ENCODE results near the gene TRIM25.

TRIM25 gene

GRCh38 chr17:56937687-56938086, 23.8 kb upstream of the TRIM25 start:
- Histone ChIP-seq H3K9me3 (ENCODE audit: control insufficient read depth in 1 of 2, low read length in 2 of 2) (no peaks in the 10 kb centered on the region), H3K4me1 (ENCODE audit: control insufficient read depth in 1 of 2, insufficient read depth in 2 of 2, low read length in 2 of 2) (no peaks in the 10 kb centered on the region), H3K27ac (ENCODE audit: low read length) (no peak overlapping the region), H3K4me3 (ENCODE audit: low read depth in 1 of 2, low read length in 2 of 2) (no peak overlapping the region), H3K27me3 (ENCODE audit: low read depth, low read length) (no peaks in the 10 kb centered on the region), H3K36me3 (ENCODE audit: control insufficient read depth in 1 of 2, insufficient read depth in 2 of 2, low read length in 2 of 2) (peaks cover 23 to 64% of the 10 kb centered on the region in 2 donors)

GRCh38 chr17:56936697-56937322, 23.0 kb upstream of the TRIM25 start:
- no peaks in the 10 kb centered on the region for H3K9me3 ChIP-seq (ENCODE audit: control insufficient read depth in 1 of 2, low read length in 2 of 2)
- no peaks in the 10 kb centered on the region for H3K27me3 ChIP-seq (ENCODE audit: low read depth, low read length)
- H3K4me3 ChIP-seq (ENCODE audit: low read depth in 1 of 2, low read length in 2 of 2): no peak overlapping the region
- H3K27ac ChIP-seq (ENCODE audit: low read length): no peak overlapping the region
- no peaks in the 10 kb centered on the region for H3K4me1 ChIP-seq (ENCODE audit: control insufficient read depth in 1 of 2, insufficient read depth in 2 of 2, low read length in 2 of 2)
- peaks cover 18 to 58% of the 10 kb centered on the region in 2 donors for H3K36me3 ChIP-seq (ENCODE audit: control insufficient read depth in 1 of 2, insufficient read depth in 2 of 2, low read length in 2 of 2)

- no peak overlapping the region for H3K4me3 ChIP-seq (ENCODE audit: low read depth in 1 of 2, low read length in 2 of 2)
- no peak overlapping the region for H3K27ac ChIP-seq (ENCODE audit: low read length)
- H3K4me1 ChIP-seq (ENCODE audit: control insufficient read depth in 1 of 2, insufficient read depth in 2 of 2, low read length in 2 of 2): no peaks in the 10 kb centered on the region
- no peaks in the 10 kb centered on the region for H3K9me3 ChIP-seq (ENCODE audit: control insufficient read depth in 1 of 2, low read length in 2 of 2)
- H3K36me3 ChIP-seq (ENCODE audit: control insufficient read depth in 1 of 2, insufficient read depth in 2 of 2, low read length in 2 of 2): peaks cover 14 to 46% of the 10 kb centered on the region in 2 donors
- no peaks in the 10 kb centered on the region for H3K27me3 ChIP-seq (ENCODE audit: low read depth, low read length)
Measured at GRCh38 chr17:56935461-56935860, 21.6 kb upstream of the TRIM25 start.

GRCh38 chr17:56934280-56934679, 20.4 kb upstream of the TRIM25 start:
- no peaks in the 10 kb centered on the region for H3K9me3 ChIP-seq (ENCODE audit: control insufficient read depth in 1 of 2, low read length in 2 of 2)
- no peaks in the 10 kb centered on the region for H3K4me1 ChIP-seq (ENCODE audit: control insufficient read depth in 1 of 2, insufficient read depth in 2 of 2, low read length in 2 of 2)
- no peak overlapping the region for H3K4me3 ChIP-seq (ENCODE audit: low read depth in 1 of 2, low read length in 2 of 2)
- no peaks in the 10 kb centered on the region for H3K27me3 ChIP-seq (ENCODE audit: low read depth, low read length)
- peaks cover 14 to 44% of the 10 kb centered on the region in 2 donors for H3K36me3 ChIP-seq (ENCODE audit: control insufficient read depth in 1 of 2, insufficient read depth in 2 of 2, low read length in 2 of 2)
- no peak overlapping the region for H3K27ac ChIP-seq (ENCODE audit: low read length)

- Histone ChIP-seq H3K27me3 (ENCODE audit: low read depth, low read length) (no peaks in the 10 kb centered on the region), H3K9me3 (ENCODE audit: control insufficient read depth in 1 of 2, low read length in 2 of 2) (no peaks in the 10 kb centered on the region), H3K36me3 (ENCODE audit: control insufficient read depth in 1 of 2, insufficient read depth in 2 of 2, low read length in 2 of 2) (peaks cover 14 to 40% of the 10 kb centered on the region in 2 donors), H3K27ac (ENCODE audit: low read length) (no peak overlapping the region), H3K4me1 (ENCODE audit: control insufficient read depth in 1 of 2, insufficient read depth in 2 of 2, low read length in 2 of 2) (no peaks in the 10 kb centered on the region), H3K4me3 (ENCODE audit: low read depth in 1 of 2, low read length in 2 of 2) (no peak overlapping the region)
Measured at GRCh38 chr17:56933868-56934267, 20.0 kb upstream of the TRIM25 start.

- H3K36me3 ChIP-seq (ENCODE audit: control insufficient read depth in 1 of 2, insufficient read depth in 2 of 2, low read length in 2 of 2): peaks cover 14 to 38% of the 10 kb centered on the region in 2 donors
- H3K4me1 ChIP-seq (ENCODE audit: control insufficient read depth in 1 of 2, insufficient read depth in 2 of 2, low read length in 2 of 2): no peaks in the 10 kb centered on the region
- H3K4me3 ChIP-seq (ENCODE audit: low read depth in 1 of 2, low read length in 2 of 2): no peak overlapping the region
- no peak overlapping the region for H3K27ac ChIP-seq (ENCODE audit: low read length)
- no peaks in the 10 kb centered on the region for H3K9me3 ChIP-seq (ENCODE audit: control insufficient read depth in 1 of 2, low read length in 2 of 2)
- H3K27me3 ChIP-seq (ENCODE audit: low read depth, low read length): no peaks in the 10 kb centered on the region
Measured at GRCh38 chr17:56933151-56933745, 19.4 kb upstream of the TRIM25 start.

GRCh38 chr17:56930739-56931337, 17.0 kb upstream of the TRIM25 start:
- Histone ChIP-seq H3K36me3 (ENCODE audit: control insufficient read depth in 1 of 2, insufficient read depth in 2 of 2, low read length in 2 of 2) (peaks cover 5 to 24% of the 10 kb centered on the region in 2 donors), H3K27me3 (ENCODE audit: low read depth, low read length) (no peaks in the 10 kb centered on the region), H3K9me3 (ENCODE audit: control insufficient read depth in 1 of 2, low read length in 2 of 2) (no peaks in the 10 kb centered on the region), H3K4me3 (ENCODE audit: low read depth in 1 of 2, low read length in 2 of 2) (no peak overlapping the region), H3K4me1 (ENCODE audit: control insufficient read depth in 1 of 2, insufficient read depth in 2 of 2, low read length in 2 of 2) (no peaks in the 10 kb centered on the region), H3K27ac (ENCODE audit: low read length) (no peak overlapping the region)

GRCh38 chr17:56929362-56929969, 15.6 kb upstream of the TRIM25 start:
- Histone ChIP-seq H3K4me1 (ENCODE audit: control insufficient read depth in 1 of 2, insufficient read depth in 2 of 2, low read length in 2 of 2) (no peaks in the 10 kb centered on the region), H3K4me3 (ENCODE audit: low read depth in 1 of 2, low read length in 2 of 2) (no peak overlapping the region), H3K36me3 (ENCODE audit: control insufficient read depth in 1 of 2, insufficient read depth in 2 of 2, low read length in 2 of 2) (peaks cover 5 to 10% of the 10 kb centered on the region in 2 donors), H3K9me3 (ENCODE audit: control insufficient read depth in 1 of 2, low read length in 2 of 2) (no peaks in the 10 kb centered on the region), H3K27ac (ENCODE audit: low read length) (no peak overlapping the region), H3K27me3 (ENCODE audit: low read depth, low read length) (no peaks in the 10 kb centered on the region)

- no peaks in the 10 kb centered on the region for H3K27me3 ChIP-seq (ENCODE audit: low read depth, low read length)
- H3K4me3 ChIP-seq (ENCODE audit: low read depth in 1 of 2, low read length in 2 of 2): no peak overlapping the region
- no peaks in the 10 kb centered on the region for H3K4me1 ChIP-seq (ENCODE audit: control insufficient read depth in 1 of 2, insufficient read depth in 2 of 2, low read length in 2 of 2)
- H3K27ac ChIP-seq (ENCODE audit: low read length): no peak overlapping the region
- peaks cover 0 to 1% of the 10 kb centered on the region in 2 donors for H3K36me3 ChIP-seq (ENCODE audit: control insufficient read depth in 1 of 2, insufficient read depth in 2 of 2, low read length in 2 of 2)
- no peaks in the 10 kb centered on the region for H3K9me3 ChIP-seq (ENCODE audit: control insufficient read depth in 1 of 2, low read length in 2 of 2)
Measured at GRCh38 chr17:56928586-56928985, 14.7 kb upstream of the TRIM25 start.

GRCh38 chr17:56926704-56927103, 12.9 kb upstream of the TRIM25 start:
- Histone ChIP-seq H3K4me3 (ENCODE audit: low read depth in 1 of 2, low read length in 2 of 2) (no peak overlapping the region), H3K27ac (ENCODE audit: low read length) (no peak overlapping the region), H3K27me3 (ENCODE audit: low read depth, low read length) (no peaks in the 10 kb centered on the region), H3K9me3 (ENCODE audit: control insufficient read depth in 1 of 2, low read length in 2 of 2) (no peaks in the 10 kb centered on the region), H3K4me1 (ENCODE audit: control insufficient read depth in 1 of 2, insufficient read depth in 2 of 2, low read length in 2 of 2) (no peaks in the 10 kb centered on the region), H3K36me3 (ENCODE audit: control insufficient read depth in 1 of 2, insufficient read depth in 2 of 2, low read length in 2 of 2) (no peaks in the 10 kb centered on the region)

GRCh38 chr17:56926270-56926669, 12.4 kb upstream of the TRIM25 start:
- H3K4me1 ChIP-seq (ENCODE audit: control insufficient read depth in 1 of 2, insufficient read depth in 2 of 2, low read length in 2 of 2): no peaks in the 10 kb centered on the region
- H3K36me3 ChIP-seq (ENCODE audit: control insufficient read depth in 1 of 2, insufficient read depth in 2 of 2, low read length in 2 of 2): no peaks in the 10 kb centered on the region
- no peak overlapping the region for H3K27ac ChIP-seq (ENCODE audit: low read length)
- H3K27me3 ChIP-seq (ENCODE audit: low read depth, low read length): no peaks in the 10 kb centered on the region
- H3K9me3 ChIP-seq (ENCODE audit: control insufficient read depth in 1 of 2, low read length in 2 of 2): no peaks in the 10 kb centered on the region
- no peak overlapping the region for H3K4me3 ChIP-seq (ENCODE audit: low read depth in 1 of 2, low read length in 2 of 2)

Data from muscle layer of duodenum (tissue), 2 donors.